Dendritic cell treated with granulocyte-macrophage colony-stimulating factor and Interleukin-4, amounts not matched to agents 40 ng/mL and 50 ng/mL, for 4 days (primary cell): Measurements from ENCODE around the gene LVRN.

Experiments
- H3K27ac Mint-ChIP-seq: one replicate; pipeline ENCODE4 v1.8.0; 2022; ENCODE audit warnings: mild to moderate bottlenecking, mixed read lengths
- H3K27me3 Mint-ChIP-seq: one replicate; pipeline ENCODE4 v1.8.0; 2022; ENCODE audit warnings: mild to moderate bottlenecking, mixed read lengths
- H3K36me3 Mint-ChIP-seq: one replicate; pipeline ENCODE4 v1.8.0; 2022; ENCODE audit warnings: low read depth, mixed read lengths
- H3K4me1 Mint-ChIP-seq: one replicate; pipeline ENCODE4 v1.8.0; 2022; ENCODE audit warnings: low read depth, mixed read lengths
- H3K4me3 Mint-ChIP-seq: one replicate; pipeline ENCODE4 v1.8.0; 2022; ENCODE audit warnings: mild to moderate bottlenecking, moderate library complexity, mixed read lengths
- H3K9me3 Mint-ChIP-seq: one replicate; pipeline ENCODE4 v1.8.0; 2022; ENCODE audit warnings: mixed read lengths
- intact Hi-C: fragments of 100-400 bp; cut with micrococcal nuclease; formaldehyde crosslinking; loops from one replicate; pipeline ENCODE4 v1.15.0; 2022

The LVRN gene

GRCh38 chr5:115977988-115978387 is 15.7 kb downstream of the LVRN start:
- Mint-ChIP-seq H3K27me3 (peaks cover 17% of the 10 kb centered on the region), H3K36me3 (no peaks in the 10 kb centered on the region), H3K9me3 (no peaks in the 10 kb centered on the region), H3K27ac (no peak overlapping the region), H3K4me1 (no peaks in the 10 kb centered on the region), H3K4me3 (no peak overlapping the region)
- intact Hi-C loops: no loop called here

GRCh38 chr5:115978779-115979178 is 16.5 kb downstream of the LVRN start:
- H3K27ac Mint-ChIP-seq: no peak overlapping the region
- intact Hi-C loops: no loop called here
- H3K9me3 Mint-ChIP-seq: no peaks in the 10 kb centered on the region
- H3K36me3 Mint-ChIP-seq: no peaks in the 10 kb centered on the region
- no peak overlapping the region for H3K4me3 Mint-ChIP-seq
- peaks cover 17% of the 10 kb centered on the region for H3K27me3 Mint-ChIP-seq
- no peaks in the 10 kb centered on the region for H3K4me1 Mint-ChIP-seq

- Mint-ChIP-seq H3K9me3 (no peaks in the 10 kb centered on the region), H3K36me3 (no peaks in the 10 kb centered on the region), H3K27ac (no peak overlapping the region), H3K4me1 (no peaks in the 10 kb centered on the region), H3K4me3 (no peak overlapping the region), H3K27me3 (peaks cover 17% of the 10 kb centered on the region)
- intact Hi-C loops: no loop called here
Measured at GRCh38 chr5:115979201-115980041, 17.1 kb downstream of the LVRN start.

- no peak overlapping the region for H3K4me3 Mint-ChIP-seq
- H3K4me1 Mint-ChIP-seq: no peaks in the 10 kb centered on the region
- no peaks in the 10 kb centered on the region for H3K36me3 Mint-ChIP-seq
- H3K9me3 Mint-ChIP-seq: no peaks in the 10 kb centered on the region
- peaks cover 8% of the 10 kb centered on the region for H3K27me3 Mint-ChIP-seq
- intact Hi-C loops: no loop called here
- no peak overlapping the region for H3K27ac Mint-ChIP-seq
Measured at GRCh38 chr5:115983519-115983918, 21.2 kb downstream of the LVRN start.

- Mint-ChIP-seq H3K27me3 (no peaks in the 10 kb centered on the region), H3K9me3 (no peaks in the 10 kb centered on the region), H3K4me1 (no peaks in the 10 kb centered on the region), H3K36me3 (no peaks in the 10 kb centered on the region), H3K27ac (no peak overlapping the region), H3K4me3 (no peak overlapping the region)
- intact Hi-C loops: no loop called here
Measured at GRCh38 chr5:115985802-115986757, 23.8 kb downstream of the LVRN start.

GRCh38 chr5:115988002-115988401 is 25.7 kb downstream of the LVRN start:
- Mint-ChIP-seq H3K4me3 (no peak overlapping the region), H3K9me3 (no peaks in the 10 kb centered on the region), H3K4me1 (no peaks in the 10 kb centered on the region), H3K27ac (no peak overlapping the region), H3K36me3 (no peaks in the 10 kb centered on the region), H3K27me3 (peaks cover 2% of the 10 kb centered on the region)
- intact Hi-C loops: no loop called here

- Mint-ChIP-seq H3K27me3 (peaks cover 5% of the 10 kb centered on the region), H3K36me3 (no peaks in the 10 kb centered on the region), H3K4me1 (no peaks in the 10 kb centered on the region), H3K9me3 (no peaks in the 10 kb centered on the region), H3K27ac (no peak overlapping the region), H3K4me3 (no peak overlapping the region)
- intact Hi-C loops: no loop called here
Measured at GRCh38 chr5:115992848-115993350, 30.6 kb downstream of the LVRN start.

GRCh38 chr5:115995351-115995750 is 33.1 kb downstream of the LVRN start:
- Mint-ChIP-seq H3K27me3 (peaks cover 5% of the 10 kb centered on the region), H3K4me1 (no peaks in the 10 kb centered on the region), H3K4me3 (no peak overlapping the region), H3K36me3 (no peaks in the 10 kb centered on the region), H3K27ac (no peak overlapping the region), H3K9me3 (no peaks in the 10 kb centered on the region)
- intact Hi-C loops: no loop called here

GRCh38 chr5:116002116-116002906 is 40.0 kb downstream of the LVRN start:
- Mint-ChIP-seq H3K9me3 (no peaks in the 10 kb centered on the region), H3K27me3 (no peaks in the 10 kb centered on the region), H3K4me1 (no peaks in the 10 kb centered on the region), H3K4me3 (no peak overlapping the region), H3K27ac (no peak overlapping the region), H3K36me3 (no peaks in the 10 kb centered on the region)
- intact Hi-C loops: no loop called here

GRCh38 chr5:116004248-116004647 is 42.0 kb downstream of the LVRN start:
- no peak overlapping the region for H3K27ac Mint-ChIP-seq
- H3K27me3 Mint-ChIP-seq: no peaks in the 10 kb centered on the region
- H3K4me1 Mint-ChIP-seq: no peaks in the 10 kb centered on the region
- no peaks in the 10 kb centered on the region for H3K9me3 Mint-ChIP-seq
- intact Hi-C loops: no loop called here
- H3K36me3 Mint-ChIP-seq: no peaks in the 10 kb centered on the region
- H3K4me3 Mint-ChIP-seq: no peak overlapping the region

GRCh38 chr5:116009806-116010205 is 47.5 kb downstream of the LVRN start:
- intact Hi-C loops: no loop called here
- Mint-ChIP-seq H3K27me3 (no peaks in the 10 kb centered on the region), H3K4me1 (no peaks in the 10 kb centered on the region), H3K36me3 (no peaks in the 10 kb centered on the region), H3K4me3 (no peak overlapping the region), H3K9me3 (no peaks in the 10 kb centered on the region), H3K27ac (no peak overlapping the region)

- Mint-ChIP-seq H3K36me3 (no peaks in the 10 kb centered on the region), H3K4me3 (no peak overlapping the region), H3K4me1 (no peaks in the 10 kb centered on the region), H3K27me3 (no peaks in the 10 kb centered on the region), H3K27ac (no peak overlapping the region), H3K9me3 (no peaks in the 10 kb centered on the region)
- intact Hi-C loops: no loop called here
Measured at GRCh38 chr5:116011046-116011445, 48.8 kb downstream of the LVRN start.

GRCh38 chr5:116013207-116013785 is 51.0 kb downstream of the LVRN start:
- Mint-ChIP-seq H3K27ac (no peak overlapping the region), H3K9me3 (no peaks in the 10 kb centered on the region), H3K36me3 (no peaks in the 10 kb centered on the region), H3K27me3 (peaks cover 1% of the 10 kb centered on the region), H3K4me1 (no peaks in the 10 kb centered on the region), H3K4me3 (no peak overlapping the region)
- intact Hi-C loops: no loop called here
